Right lobe of liver (tissue), 6 donors: ENCODE results near the gene STK32B. TPM values are rescaled to one million over a fixed set of nuclear protein-coding genes. Genes with fewer than 3 reads are reported as not detected.

Experiments used
- ATAC-seq, 4 donors: fragments of 200-7000 bp; cut with Tn5 transposase; one replicate each; pipeline ENCODE4 v1.9.1; 2020; ENCODE audit warnings: mild to moderate bottlenecking in 4 of 4, moderate library complexity in 4 of 4
- DNase-seq, 3 donors: peaks; one replicate each; pipeline ENCODE4 v3.0.0-alpha.2; 2020
- H3K27ac ChIP-seq, 3 donors: fragments of 200-600 bp; one replicate each; pipeline ENCODE4 v1.8.0; 2022
- H3K27me3 ChIP-seq, 2 donors: fragments of 200-600 bp; one replicate each; pipeline ENCODE4 v1.8.0; 2022
- H3K36me3 ChIP-seq, 4 donors: fragments of 200-600 bp; sonication (generic) in 1 of 4; one replicate each; pipeline versions ENCODE4 v1.5.1 to v1.8.0; 2017 to 2022; ENCODE audit warnings: control low read depth in 1 of 4
- H3K4me1 ChIP-seq, 4 donors: fragments of 200-600 bp; sonication (generic) in 1 of 4; one replicate each; pipeline versions ENCODE4 v1.5.1 to v1.8.0; 2017 to 2022; ENCODE audit warnings: control low read depth in 1 of 4
- H3K4me3 ChIP-seq, 3 donors: fragments of 200-600 bp; one replicate each; pipeline ENCODE4 v1.8.0; 2022
- H3K9me3 ChIP-seq, 4 donors: fragments of 200-600 bp; sonication (generic) in 1 of 4; one replicate each; pipeline versions ENCODE4 v1.5.1 to v1.8.0; 2017 to 2022; ENCODE audit warnings: control low read depth in 1 of 4
- CTCF ChIP-seq, 4 donors: fragments of 200-600 bp in 3 of 4; fragments of 450-650 bp in 1 of 4; IDR thresholded peaks; one replicate each; pipeline versions ENCODE4 v1.5.1 to v1.8.0; 2016 to 2022; ENCODE audit warnings: antibody characterized with exemption in 4 of 4, mild to moderate bottlenecking in 2 of 4
- POLR2A ChIP-seq: fragments of 450-650 bp; IDR thresholded peaks from one replicate; pipeline ENCODE4 v1.6.1; 2017; ENCODE audit warnings: antibody characterized with exemption, mild to moderate bottlenecking
- WGBS: methylation state at CpG from one replicate; pipeline ENCODE4 v1.1.6; 2018; ENCODE audit warnings: low coverage, low lambda C conversion rate; ENCODE audit not compliant: insufficient coverage; ENCODE audit errors: missing lambda C conversion rate; 5-methylcytosine and 5-hydroxymethylcytosine counted together
- intact Hi-C, 2 donors: fragments of 100-400 bp; cut with DNase I; formaldehyde crosslinking; loops; one replicate each; pipeline versions ENCODE4 v1.11.2 to v1.14.1; 2022
- total RNA-seq, 6 experiments: library from RNA; depleted of rRNA in 2 of 6; stranded (reverse); fragments of >200 nt in 2 of 6; fragmentation: NEBNext Ultra II Directional in 3 of 6; extraction: Animal tissue kit (Norgen Biotek cat#: 25700) in 3 of 6; gene quantifications; one replicate each; pipeline versions ENCODE4 v1.1.0 to v1.2.4, GENCODE V29; 2016 to 2023
- donor health status: DM: no; HTN: yes; CAD: no.
- donor health status: DM: no; HTN: no; CAD: no.
- donor health status: DM: no; HTN: no; CAD: no.
- donor health status: DM: no; HTN: yes; CAD: no.
- donor health status: DM: no; HTN: yes; CAD: no.

The STK32B gene
- total RNA-seq, 6 experiments from 2014 or later: 0.05 to 0.07 TPM; not detected in 4

DNA sequence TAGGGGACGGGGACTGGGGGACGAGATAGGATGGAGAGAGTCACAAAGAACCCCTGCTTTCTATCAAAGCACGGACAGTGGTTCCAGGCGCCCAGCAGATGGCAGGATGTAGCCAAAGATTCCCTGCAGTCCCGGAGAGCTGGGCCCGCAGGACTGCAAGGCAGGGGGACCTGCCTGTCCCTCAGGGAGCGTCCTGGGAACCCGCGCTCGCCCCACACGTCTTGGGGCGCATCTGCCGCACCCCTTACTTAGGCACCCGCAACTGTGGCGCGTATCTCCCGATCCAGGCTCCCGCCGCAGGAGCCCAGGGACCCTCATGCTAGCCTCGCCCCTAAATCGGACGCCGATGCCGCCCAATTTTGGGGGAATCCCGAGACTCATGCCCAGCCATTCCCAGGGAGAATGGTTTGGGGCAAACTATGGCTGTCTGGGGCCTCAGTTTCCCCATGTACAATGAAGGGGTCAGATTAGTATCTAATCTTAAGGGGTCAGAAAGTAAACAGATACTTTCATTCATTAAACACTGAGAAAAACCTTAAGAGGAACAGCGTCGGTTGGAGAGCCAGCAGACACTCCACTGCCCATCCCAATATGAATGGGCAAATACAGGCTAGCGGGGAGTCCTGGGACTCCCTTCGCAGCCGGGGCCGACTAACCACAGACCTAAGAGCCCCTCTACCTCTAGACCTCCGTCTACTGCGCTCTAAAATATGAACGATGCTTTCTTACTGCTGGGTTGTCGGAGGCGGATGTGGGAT is 581 bp upstream of the STK32B start:
- Histone ChIP-seq H3K27me3 (peaks cover 0 to 3% of the 10 kb centered on the region in 2 donors), H3K4me1 (peaks cover 0 to 15% (median 0%) of the 10 kb centered on the region in 4 donors), H3K27ac (no peak overlapping the region), H3K36me3 (no peaks in the 10 kb centered on the region), H3K9me3 (no peaks in the 10 kb centered on the region), H3K4me3 (peak overlapping the region; percentile 24 to 35 (median 27))
- peak; percentile 70 to 77 (median 72) for DNase-seq
- WGBS: 2% methylated on average over 21 of the region's 36 CpGs
- peak; percentile 43 to 72 (median 65) for TF ChIP-seq CTCF (IDR thresholded peaks at IDR 0.05)
- TF ChIP-seq POLR2A: no peak
- intact Hi-C loops: no loop called here
- peak; percentile 78 to 94 (median 90) for ATAC-seq

GRCh38 chr4:5052204-5052702 is 973 bp downstream of the STK32B start:
- Histone ChIP-seq H3K4me1 (peaks cover 0 to 15% (median 0%) of the 10 kb centered on the region in 4 donors), H3K27ac (no peak overlapping the region), H3K9me3 (no peaks in the 10 kb centered on the region), H3K4me3 (peak overlapping the region in 2 of 3 donors; percentile 24 to 35), H3K27me3 (peaks cover 0 to 3% of the 10 kb centered on the region in 2 donors), H3K36me3 (no peaks in the 10 kb centered on the region)
- intact Hi-C loops: no loop called here
- TF ChIP-seq POLR2A (no peak), CTCF (IDR thresholded peaks at IDR 0.05) (no peak)
- ATAC-seq (no peak), DNase-seq (no peak)
- 10% methylated on average over 6 of the region's 18 CpGs for WGBS

GRCh38 chr4:5052726-5053425 is 1.6 kb downstream of the STK32B start:
- H3K27ac ChIP-seq: no peak overlapping the region
- no peak for DNase-seq
- no peak overlapping the region for H3K4me3 ChIP-seq
- no peaks in the 10 kb centered on the region for H3K36me3 ChIP-seq
- TF ChIP-seq POLR2A (no peak), CTCF (IDR thresholded peaks at IDR 0.05) (no peak)
- intact Hi-C loops: no loop called here
- peaks cover 0 to 15% (median 0%) of the 10 kb centered on the region in 4 donors for H3K4me1 ChIP-seq
- ATAC-seq: no peak
- H3K27me3 ChIP-seq: peaks cover 0 to 3% of the 10 kb centered on the region in 2 donors
- 60% methylated on average over 4 of the region's 6 CpGs for WGBS
- H3K9me3 ChIP-seq: no peaks in the 10 kb centered on the region

DNA sequence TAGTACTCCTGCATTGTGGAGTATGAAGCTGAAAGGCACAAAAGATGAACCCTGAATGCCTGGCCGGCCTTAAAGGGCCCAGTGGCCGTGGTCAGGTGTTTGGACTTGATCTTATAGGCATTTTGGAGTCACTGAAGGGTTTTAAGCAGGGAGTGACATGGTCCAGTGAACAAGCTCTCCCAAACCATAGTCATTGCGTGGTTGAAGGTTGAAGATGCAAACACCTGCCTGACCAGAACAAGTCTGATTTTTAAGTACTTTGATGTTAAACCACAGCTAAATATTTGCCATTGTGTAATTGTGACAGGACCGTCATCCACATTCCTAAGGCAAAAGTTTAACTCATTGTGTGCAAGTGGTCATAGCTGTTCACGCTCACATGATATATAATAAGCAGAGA is 3.3 kb downstream of the STK32B start:
- Histone ChIP-seq H3K9me3 (no peaks in the 10 kb centered on the region), H3K4me3 (no peak overlapping the region), H3K27me3 (peaks cover 0 to 3% of the 10 kb centered on the region in 2 donors), H3K36me3 (no peaks in the 10 kb centered on the region), H3K4me1 (peaks cover 0 to 15% (median 0%) of the 10 kb centered on the region in 4 donors), H3K27ac (no peak overlapping the region)
- TF ChIP-seq CTCF (IDR thresholded peaks at IDR 0.05) (no peak), POLR2A (no peak)
- 33% methylated on average over 5 of the region's 5 CpGs for WGBS
- ATAC-seq (no peak), DNase-seq (no peak)
- intact Hi-C loops: no loop called here
